ENCODE results near the gene TECPR2.

Gene TECPR2

DNA sequence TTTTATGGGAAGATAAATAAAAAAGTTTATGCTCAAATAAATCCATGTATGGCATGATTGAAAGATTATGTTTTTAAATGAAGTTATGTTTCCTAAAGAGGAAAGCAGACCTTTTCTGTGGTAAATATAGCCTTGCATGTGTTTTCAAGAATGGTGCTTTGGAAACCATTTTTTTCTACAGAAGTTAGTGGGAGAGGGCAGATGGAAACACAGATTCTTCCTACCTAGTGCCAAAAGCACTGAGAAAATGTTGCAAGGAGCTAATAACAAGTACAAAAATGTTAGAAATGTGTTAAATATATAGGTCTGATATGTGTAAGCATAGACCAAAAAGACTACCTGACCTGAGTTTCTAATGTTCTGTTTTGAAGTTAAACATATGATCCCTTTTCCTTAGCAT, 24.3 kb downstream of the TECPR2 start:
- DNase-seq: no peak

DNA sequence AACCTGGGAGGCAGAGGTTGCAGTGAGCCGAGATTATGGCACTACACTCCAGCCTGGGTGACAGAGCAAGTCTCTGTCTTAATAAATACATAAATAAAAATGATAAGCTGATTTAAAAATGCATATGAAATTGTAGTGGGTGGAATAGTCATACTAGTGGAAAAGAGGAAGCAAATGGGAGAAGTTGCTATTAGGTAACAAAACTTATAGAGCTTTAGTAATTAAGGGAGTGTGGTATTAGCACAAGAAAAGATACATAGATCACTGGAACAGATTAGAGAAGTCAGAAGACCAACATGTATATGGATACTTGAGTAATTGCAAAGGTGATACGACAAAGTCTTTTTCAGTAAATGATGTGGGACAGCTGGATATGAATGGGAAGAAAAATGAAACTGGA, 26.5 kb downstream of the TECPR2 start:
- DNase-seq: no peak

GRCh38 chr14:102390064-102390855, 27.5 kb downstream of the TECPR2 start:
- no peak for DNase-seq

DNA sequence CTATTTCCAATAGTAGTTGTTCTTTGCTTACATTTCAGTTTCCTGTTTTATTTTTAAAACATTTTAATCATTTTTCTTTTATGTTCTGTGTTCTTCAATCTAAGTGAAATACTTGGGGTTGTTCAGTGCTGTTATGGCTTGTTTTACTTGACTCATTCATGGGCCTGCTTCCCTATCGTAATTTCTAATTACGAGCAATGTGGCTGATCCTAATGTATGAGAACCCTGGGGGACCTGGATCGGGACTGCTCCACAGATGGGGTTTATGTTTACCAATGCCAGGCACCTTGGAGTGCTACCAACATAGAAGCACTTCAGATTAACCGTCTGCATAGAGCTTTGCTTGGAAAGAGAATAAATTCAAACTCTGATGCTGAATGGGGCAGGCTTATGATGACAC, 29.8 kb downstream of the TECPR2 start:
- no peak for DNase-seq

DNA sequence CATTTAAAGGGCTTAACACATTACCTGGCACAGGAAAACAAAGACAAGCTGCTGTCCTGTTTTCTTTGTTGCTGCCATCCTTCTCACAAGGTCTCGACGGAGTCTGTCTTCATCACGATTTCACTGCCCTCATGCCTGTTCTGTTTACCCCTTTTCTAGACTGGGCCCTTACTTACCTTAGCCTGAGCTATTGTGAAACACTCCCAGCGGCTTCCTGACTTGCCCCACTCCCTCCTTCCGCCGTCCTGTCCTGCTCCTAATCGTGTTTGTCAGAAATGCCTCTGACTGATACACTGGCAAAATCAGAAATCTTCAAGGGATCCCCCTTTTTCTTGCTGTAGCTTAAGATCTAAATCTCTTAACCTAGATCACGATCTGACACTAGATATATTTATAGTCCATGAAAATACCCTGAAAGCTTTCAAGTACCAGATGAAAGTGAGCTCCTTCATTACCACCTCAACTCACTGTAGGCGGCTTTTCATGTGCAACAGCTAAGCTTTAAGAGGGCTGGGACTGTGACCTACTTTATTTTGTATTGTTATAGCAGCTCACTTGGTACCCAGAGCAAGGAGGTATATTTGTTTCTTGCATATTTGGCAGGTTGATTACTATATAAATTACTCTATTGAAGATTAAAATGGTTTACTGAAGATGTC, 32.1 kb downstream of the TECPR2 start:
- no peak for DNase-seq

- no peak for DNase-seq
These were observed 33.8 kb downstream of the TECPR2 start for GRCh38 chr14:102396521-102396920.

GRCh38 chr14:102403028-102403427, 40.3 kb downstream of the TECPR2 start:
- no peak for DNase-seq

DNA sequence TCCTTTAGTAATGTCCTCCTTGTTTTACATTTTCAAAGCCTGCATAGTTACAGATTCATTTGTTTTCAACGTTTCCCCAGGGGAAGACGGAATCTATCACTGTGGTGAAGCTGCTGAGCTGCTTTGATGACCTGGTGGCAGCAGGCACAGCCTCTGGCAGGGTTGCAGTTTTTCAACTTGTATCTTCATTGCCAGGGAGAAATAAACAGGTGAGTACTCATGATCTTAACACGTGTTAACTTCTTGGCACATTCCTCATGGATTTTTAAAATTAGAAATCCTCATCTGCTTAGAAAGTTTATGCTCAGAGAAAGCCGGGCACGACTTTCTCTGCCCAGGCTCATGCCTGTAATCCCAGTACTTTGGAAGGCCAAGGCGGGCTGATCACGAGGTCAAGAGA, 44.5 kb downstream of the TECPR2 start:
- DNase-seq: no peak

DNA sequence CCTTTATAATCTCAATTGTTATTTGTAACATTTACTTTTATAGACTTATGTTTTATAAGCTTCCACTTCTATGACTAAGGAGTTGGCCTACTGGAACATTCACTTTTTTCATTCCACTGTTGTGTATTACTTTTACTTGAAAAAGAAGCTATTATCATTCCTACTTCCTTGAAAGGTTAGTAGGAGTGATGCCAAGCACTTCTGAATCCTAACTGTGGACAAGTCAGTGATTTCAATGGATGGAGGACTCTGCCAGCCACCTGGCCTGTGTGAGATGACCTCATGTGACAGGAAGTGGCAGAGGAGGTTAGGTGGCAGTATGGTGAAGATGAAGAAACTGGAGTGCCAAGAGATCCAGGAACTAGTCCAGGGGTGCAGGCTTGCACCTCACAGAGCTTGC, 46.0 kb downstream of the TECPR2 start:
- DNase-seq: no peak

DNA sequence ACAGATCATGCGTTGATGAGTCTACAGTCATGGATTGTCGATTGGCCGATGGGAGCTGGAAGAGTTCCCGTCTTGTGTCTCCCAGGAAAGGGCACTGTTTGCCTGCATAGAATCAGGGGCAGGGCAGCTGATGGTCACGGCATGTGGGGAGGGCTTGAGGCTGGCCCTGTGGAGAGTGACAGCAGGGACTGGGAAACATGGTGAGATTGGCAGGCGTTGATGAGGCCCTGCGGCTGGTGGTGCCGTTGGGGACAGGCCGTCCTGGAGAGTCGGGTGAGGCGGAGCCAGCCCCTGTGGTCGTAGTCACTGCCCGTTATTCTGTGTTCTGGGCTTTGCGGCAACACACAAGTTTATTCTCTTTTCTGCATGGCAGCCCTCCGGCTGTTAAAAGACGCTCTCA, 52.9 kb downstream of the TECPR2 start:
- no peak for DNase-seq

DNA sequence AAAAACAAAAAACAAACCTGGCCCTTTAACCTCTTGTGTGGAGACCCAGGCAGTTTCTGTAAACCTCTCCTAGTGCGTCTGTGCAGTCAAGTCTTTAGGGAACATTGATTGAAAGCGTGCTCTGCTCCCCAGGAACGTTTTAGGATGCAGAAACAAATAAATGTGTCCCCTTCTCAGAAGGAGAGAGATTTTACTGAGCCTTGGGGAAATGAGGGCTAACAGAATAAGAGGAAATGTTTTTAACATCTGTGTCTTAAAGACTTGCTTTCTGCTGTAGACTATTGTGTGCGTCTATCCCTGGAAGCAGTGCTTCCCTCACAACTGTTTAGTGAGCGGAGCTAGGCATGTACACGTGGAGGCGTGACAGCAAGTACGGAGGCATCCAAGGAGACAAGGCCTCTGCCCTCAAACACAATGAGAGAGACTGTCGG, 54.3 kb downstream of the TECPR2 start:
- DNase-seq: no peak

- no peak for DNase-seq
These were observed 54.9 kb downstream of the TECPR2 start for GRCh38 chr14:102417646-102418045.

- DNase-seq: no peak
These were observed 55.6 kb downstream of the TECPR2 start for GRCh38 chr14:102418169-102418852.

DNA sequence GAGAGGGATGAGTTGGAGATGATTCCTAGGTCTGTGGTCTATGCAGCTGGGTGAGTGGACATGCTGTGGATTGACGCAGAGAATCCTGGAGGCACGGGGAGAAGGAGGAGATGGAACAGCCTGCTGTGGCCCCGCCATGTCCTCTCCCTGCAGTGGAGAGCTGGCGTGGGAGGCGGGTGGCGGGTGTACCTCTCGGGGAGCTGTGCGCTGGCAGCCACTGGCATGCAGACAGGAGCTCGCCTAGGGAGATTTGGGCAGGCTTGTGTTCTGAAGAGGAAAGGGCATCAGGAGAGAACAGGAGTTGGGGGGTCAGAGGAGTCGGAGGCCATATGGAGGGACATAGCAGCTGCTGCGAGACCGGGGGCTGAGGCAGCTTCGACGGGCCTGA, 56.1 kb downstream of the TECPR2 start:
- DNase-seq: no peak

GRCh38 chr14:102419276-102419675, 56.5 kb downstream of the TECPR2 start:
- DNase-seq: no peak

DNA sequence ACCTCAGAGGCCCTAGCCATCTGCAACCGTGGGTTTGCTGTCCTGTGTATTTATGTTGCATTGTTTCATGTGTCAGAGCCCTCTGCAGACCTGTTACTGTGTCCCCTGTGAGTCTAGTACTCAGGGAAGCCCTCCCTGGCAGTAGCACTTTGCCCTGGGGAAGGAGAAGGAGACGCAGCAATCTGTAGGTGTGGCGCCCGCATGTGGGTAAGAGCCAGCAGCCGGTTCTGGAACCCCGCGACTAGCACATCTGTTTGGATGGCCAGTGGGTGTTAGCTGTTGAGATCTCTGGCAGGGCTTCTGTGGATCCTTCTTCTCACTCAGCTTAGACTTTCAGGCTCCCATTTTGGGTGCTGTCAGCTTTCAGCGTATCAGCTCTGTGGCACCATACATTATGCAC, 57.0 kb downstream of the TECPR2 start:
- no peak for DNase-seq

DNA sequence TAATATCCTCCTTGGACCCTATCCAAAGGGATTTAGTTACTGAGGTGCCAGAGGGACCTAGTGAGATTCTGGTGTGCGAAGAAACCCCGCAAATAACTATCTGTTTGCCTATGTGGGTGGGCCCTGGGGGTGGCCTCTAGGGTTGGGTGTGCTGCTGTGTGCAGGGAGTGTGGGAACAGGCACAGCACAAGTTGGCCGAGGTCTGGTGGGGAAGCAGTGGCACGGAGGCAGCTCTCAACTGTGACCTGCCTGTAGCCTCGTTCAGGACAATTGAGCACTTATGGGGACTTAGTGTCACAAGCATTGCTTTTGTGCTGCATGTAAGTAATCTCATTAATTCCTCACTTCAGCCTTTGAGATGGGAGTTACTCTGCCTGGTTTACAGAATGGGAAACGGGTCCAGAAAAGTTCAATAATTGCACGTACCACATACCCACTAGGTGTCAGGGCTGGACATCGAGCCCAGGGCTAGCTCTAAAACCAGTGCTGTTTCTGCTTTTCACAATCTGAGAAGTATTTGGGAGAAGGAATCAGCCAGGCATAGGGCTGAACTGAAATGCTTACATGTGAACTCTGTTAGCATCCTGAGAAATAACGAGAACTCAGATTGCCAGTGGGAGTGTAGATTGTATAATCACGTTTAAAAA, 58.8 kb downstream of the TECPR2 start:
- DNase-seq: no peak

GRCh38 chr14:102424520-102424919, 61.8 kb downstream of the TECPR2 start:
- DNase-seq: no peak

GRCh38 chr14:102424923-102425322, 62.2 kb downstream of the TECPR2 start:
- DNase-seq: no peak

DNA sequence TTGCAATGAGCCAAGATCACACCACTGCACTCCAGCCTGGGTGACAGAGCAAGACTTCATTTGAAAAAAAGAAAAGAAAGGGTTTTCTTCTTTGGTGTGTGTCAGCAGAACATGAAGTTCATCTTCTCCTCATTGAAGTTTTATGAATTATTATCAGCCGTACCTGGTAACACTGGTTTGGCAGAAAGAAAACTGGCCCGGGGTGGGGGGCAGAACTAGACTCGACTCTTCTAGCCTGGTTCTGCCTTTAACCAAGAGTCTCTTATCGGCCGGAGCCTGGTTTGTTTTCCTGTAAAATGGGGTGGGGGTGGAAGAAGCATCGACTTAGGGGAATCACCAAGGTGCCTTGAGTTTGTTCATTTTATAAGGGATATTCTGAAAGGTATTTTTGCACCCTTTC, 64.1 kb downstream of the TECPR2 start:
- DNase-seq: no peak

DNA sequence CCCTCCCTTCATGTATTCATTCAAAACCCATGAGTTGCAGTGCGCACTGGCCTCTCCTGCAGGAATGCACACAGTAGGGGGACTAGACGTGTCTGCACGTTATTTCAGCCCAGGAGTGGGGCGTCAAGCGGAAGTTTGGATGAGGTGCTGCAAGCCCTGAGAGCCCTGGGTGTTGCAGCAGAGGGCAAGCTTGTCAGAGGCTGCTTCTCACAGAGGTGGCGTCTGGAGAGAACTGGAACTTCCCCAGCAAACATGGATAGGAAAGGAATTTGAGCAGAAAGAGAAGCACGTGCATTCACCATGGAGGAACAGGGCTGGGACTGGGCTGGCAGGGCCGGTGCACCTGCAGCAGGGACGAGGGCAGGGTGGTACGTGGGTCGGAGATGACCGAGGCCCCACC, 64.9 kb downstream of the TECPR2 start:
- DNase-seq: no peak

GRCh38 chr14:102430212-102430908, 67.6 kb downstream of the TECPR2 start:
- DNase-seq: no peak

- no peak for DNase-seq
These were observed 69.0 kb downstream of the TECPR2 start for GRCh38 chr14:102431751-102432150.
